HepG2 (cell line): ENCODE measurements around the gene FBXW5. TPM values are rescaled to one million over a fixed set of nuclear protein-coding genes. Genes with fewer than 3 reads are reported as not detected.

Experiments used
- ATAC-seq: fragments of 200-7000 bp; cut with Tn5 transposase; 3 replicates; pipeline ENCODE4 v1.9.1; 2020; ENCODE audit warnings: mild to moderate bottlenecking, moderate library complexity
- BruUV-seq: library from RNA; stranded (reverse); fragments of 400-500 nt; replicated peaks from 2 replicates; lab custom pipeline; 2021; lab: Mats Ljungman, UMichigan
- CTCF ChIA-PET: fragments of 300-600 bp; formaldehyde crosslinking; extraction: SDS; loops from one replicate; lab custom pipeline; 2021; ENCODE audit warnings: low total read pairs, inconsistent platforms, low intra/inter-chr PET ratio; lab: Yijun Ruan, JAX
- POLR2A ChIA-PET: fragments of 350-600 bp; sonication (Branson Sonifier 250); formaldehyde crosslinking; loops from one replicate; lab custom pipeline; 2020; ENCODE audit warnings: antibody characterized with exemption, inconsistent platforms; lab: Yijun Ruan, JAX
- DNase-seq: peaks from one replicate; pipeline ENCODE4 v3.0.0-alpha.2; 2015; ENCODE audit warnings: low spot score
- FAIRE-seq: peaks from 3 replicates; lab custom pipeline; 2011; peaks lifted over from hg19 to GRCh38; lab: Jason Lieb, UNC
- H2AFZ ChIP-seq: one replicate; pipeline ENCODE4 v1.6.1; 2011; ENCODE audit warnings: low read length, inconsistent platforms
- H3K27ac ChIP-seq: fragments of 300-600 bp; 3 replicates; pipeline ENCODE4 v1.8.0; 2011; ENCODE audit warnings: mixed run types, mild to moderate bottlenecking, mixed read lengths, low read length, inconsistent platforms; ENCODE audit not compliant: insufficient read depth; ENCODE audit errors: extremely low read length
- H3K27me3 ChIP-seq, 2 experiments: fragments of 200-600 bp in 1 of 2; 2 replicates in 1 of 2; 3 replicates in 1 of 2; pipeline versions ENCODE4 v1.6.0 to v1.8.0; 2011; ENCODE audit warnings: low read length in 2 of 2, mild to moderate bottlenecking in 2 of 2, moderate library complexity in 2 of 2, inconsistent platforms in 1 of 2; ENCODE audit not compliant: insufficient read depth in 2 of 2, control insufficient read depth in 1 of 2
- H3K36me3 ChIP-seq, 2 experiments: fragments of 200-600 bp in 1 of 2; replicated peaks in 1 of 2; 2 replicates in 1 of 2; 3 replicates in 1 of 2; pipeline versions ENCODE4 v1.5.1 to v1.8.0; 2011; ENCODE audit warnings: low read length in 2 of 2, inconsistent platforms in 1 of 2; ENCODE audit not compliant: insufficient read depth in 2 of 2, control insufficient read depth in 1 of 2
- H3K4me1 ChIP-seq: 2 replicates; pipeline ENCODE4 v1.5.1; 2012; ENCODE audit warnings: low read length, inconsistent platforms; ENCODE audit not compliant: insufficient read depth
- H3K4me2 ChIP-seq: 2 replicates; pipeline ENCODE4 v1.6.0; 2011; ENCODE audit warnings: low read depth, low read length, inconsistent platforms
- H3K4me3 ChIP-seq, 3 experiments: fragments of 200-600 bp in 1 of 3; sonication (generic), shearing (Covaris generic) in 1 of 3; replicated peaks in 1 of 3; 2 replicates each; pipeline ENCODE4 v1.5.1; 2011 to 2016; ENCODE audit warnings: low read length in 3 of 3, inconsistent platforms in 2 of 3, low read depth in 2 of 3, mild to moderate bottlenecking in 2 of 3, control low read depth in 1 of 3, mixed read lengths in 1 of 3; ENCODE audit not compliant: insufficient read depth in 1 of 3
- H3K79me2 ChIP-seq: one replicate; pipeline ENCODE4 v1.6.1; 2011; ENCODE audit warnings: low read length, inconsistent platforms; ENCODE audit not compliant: insufficient read depth
- H3K9ac ChIP-seq: 2 replicates; pipeline ENCODE4 v1.6.0; 2011; ENCODE audit warnings: mild to moderate bottlenecking, low read depth, low read length, inconsistent platforms; ENCODE audit not compliant: insufficient read depth
- H3K9me3 ChIP-seq: 2 replicates; pipeline ENCODE4 v1.5.1; 2012; ENCODE audit warnings: mild to moderate bottlenecking, low read length
- H4K20me1 ChIP-seq: 2 replicates; pipeline ENCODE4 v1.6.0; 2011; ENCODE audit warnings: inconsistent platforms, mild to moderate bottlenecking, low read length, moderate library complexity; ENCODE audit not compliant: insufficient read depth
- AGO2 ChIP-seq: fragments of 200-400 bp; formaldehyde crosslinking; optimal IDR thresholded peaks from 2 replicates; pipeline ENCODE3; 2017; ENCODE audit warnings: mild to moderate bottlenecking, low read depth, low read length, moderate library complexity
- BORCS8-MEF2B ChIP-seq: sonication (generic); formaldehyde crosslinking; IDR thresholded peaks from 2 replicates; pipeline ENCODE4 v1.8.0; 2022; ENCODE audit warnings: mild to moderate bottlenecking, missing genetic modification reagents
- FOXA3 ChIP-seq: IDR thresholded peaks from 2 replicates; pipeline ENCODE4 v1.6.1; 2016; ENCODE audit warnings: missing genetic modification reagents, missing compliant biosample characterization
- GATAD2A ChIP-seq: IDR thresholded peaks from 2 replicates; pipeline ENCODE4 v1.6.1; 2016
- HNRNPL ChIP-seq: fragments of 200-400 bp; formaldehyde crosslinking; IDR thresholded peaks from 2 replicates; pipeline ENCODE4 v1.6.1; 2017; ENCODE audit warnings: mild to moderate bottlenecking, low read depth, low read length
- HOXA3 ChIP-seq: sonication (generic); formaldehyde crosslinking; IDR thresholded peaks from 2 replicates; pipeline ENCODE4 v1.5.0; 2020; ENCODE audit warnings: missing genetic modification reagents
- MAFK ChIP-seq, 2 experiments: IDR thresholded peaks in 1 of 2; conservative IDR thresholded peaks in 1 of 2; 2 replicates each; pipeline ENCODE4 v1.6.1; 2011; ENCODE audit warnings: improper control_type of control experiment in 2 of 2, low read length in 2 of 2
- MED1 ChIP-seq: sonication (generic); formaldehyde crosslinking; IDR thresholded peaks from 2 replicates; pipeline ENCODE4 v1.4.0; 2020; ENCODE audit warnings: missing genetic modification reagents
- MLLT10 ChIP-seq: sonication (generic); formaldehyde crosslinking; IDR thresholded peaks from 2 replicates; pipeline ENCODE4 v1.4.0; 2020; ENCODE audit warnings: missing genetic modification reagents
- RBFOX2 ChIP-seq: fragments of 200-400 bp; formaldehyde crosslinking; IDR thresholded peaks from 2 replicates; pipeline ENCODE4 v1.6.1; 2017; ENCODE audit warnings: low read depth, mild to moderate bottlenecking, low read length
- SP1 ChIP-seq, 2 experiments: fragments of 450-650 bp in 1 of 2; sonication (generic) in 1 of 2; formaldehyde crosslinking in 1 of 2; IDR thresholded peaks; 2 replicates each; pipeline versions ENCODE4 v1.4.0 to v1.6.1; 2016 to 2020; ENCODE audit warnings: missing genetic modification reagents in 1 of 2
- SPEN ChIP-seq: sonication (generic); formaldehyde crosslinking; IDR thresholded peaks from 2 replicates; pipeline ENCODE4 v1.5.1; 2020; ENCODE audit warnings: low read depth, mild to moderate bottlenecking, missing genetic modification reagents
- TFE3 ChIP-seq: IDR thresholded peaks from 2 replicates; pipeline ENCODE4 v1.6.1; 2016
- THAP11 ChIP-seq: IDR thresholded peaks from 2 replicates; pipeline ENCODE4 v1.6.1; 2016; ENCODE audit warnings: missing biosample characterization, missing genetic modification reagents
- TOPORS ChIP-seq: sonication (generic); formaldehyde crosslinking; IDR thresholded peaks from 2 replicates; pipeline ENCODE4 v1.8.0; 2023; ENCODE audit warnings: mild to moderate bottlenecking, missing genetic modification reagents
- ZNF143 ChIP-seq: sonication (generic); formaldehyde crosslinking; IDR thresholded peaks from 2 replicates; pipeline ENCODE4 v1.4.0; 2020; ENCODE audit warnings: missing genetic modification reagents
- ZNF230 ChIP-seq: sonication (generic); formaldehyde crosslinking; IDR thresholded peaks from 2 replicates; pipeline ENCODE4 v1.4.0; 2020; ENCODE audit warnings: mild to moderate bottlenecking, missing genetic modification reagents
- ZNF615 ChIP-seq: sonication (generic); formaldehyde crosslinking; IDR thresholded peaks from 2 replicates; pipeline ENCODE4 v1.5.0; 2020; ENCODE audit warnings: mild to moderate bottlenecking, missing genetic modification reagents, borderline replicate concordance
- ZNF776 ChIP-seq: sonication (generic); formaldehyde crosslinking; IDR thresholded peaks from 2 replicates; pipeline ENCODE4 v1.4.0; 2020; ENCODE audit warnings: mild to moderate bottlenecking, missing genetic modification reagents
- WGBS: methylation state at CpG from one replicate; pipeline ENCODE4 v1.1.6; 2017; ENCODE audit warnings: low lambda C conversion rate; 5-methylcytosine and 5-hydroxymethylcytosine counted together
- in situ Hi-C: cut with HindIII; loops from 2 replicates; pipeline ENCODE4 v1.10.0; 2017; ENCODE audit warnings: low pct_unique_long_range_greater_than_20kb; ENCODE audit not compliant: extremely low pct_ligation_motif_present
- intact Hi-C: fragments of 100-400 bp; cut with micrococcal nuclease; formaldehyde crosslinking; loops from one replicate; pipeline ENCODE4 v1.10.0; 2022; ENCODE audit not compliant: unreplicated experiment
- polyA plus RNA-seq, 8 experiments: library from polyadenylated mRNA; depleted of rRNA in 3 of 8; stranded (reverse) in 7 of 8; unstranded in 1 of 8; fragments of >200 nt; fragmentation: Illumina TruSeq in 4 of 8; extraction: Trizol in 4 of 8; gene quantifications; 2 replicates each; pipeline versions ENCODE4 v1.2.1 to v1.2.3, GENCODE V29; 2011 to 2016; ENCODE audit warnings: low read depth in 4 of 8, missing spikeins in 1 of 8, mixed read lengths in 1 of 8; ENCODE audit not compliant: insufficient read depth in 1 of 8
- total RNA-seq, 5 experiments: library from RNA; depleted of rRNA; stranded (reverse); fragments of >200 nt; fragmentation: Illumina TruSeq; extraction: Trizol; gene quantifications; 2 replicates each; pipeline ENCODE4 v1.2.3, GENCODE V29; 2016; ENCODE audit warnings: low read depth in 1 of 5

The FBXW5 gene
- total and polyA plus RNA-seq, 2 of the 13 experiments (the other 11 are each of a cell fraction or from before 2014, with no cell fraction given) = 52.0 to 60.4 TPM

GRCh38 chr9:136941231-136942111, 3.1 kb downstream of the FBXW5 start:
- no TSS peak for BruUV-seq
- no peak for DNase-seq
- peaks cover 35% of the 10 kb centered on the region for H3K4me1 ChIP-seq

More at GRCh38 chr9:136941231-136942111, 3.1 kb downstream of the FBXW5 start:
- intact Hi-C loops (no loop called here), in situ Hi-C loops (no loop called here)
- no peak for ATAC-seq
- no peak overlapping the region for H3K4me2 ChIP-seq
- FAIRE-seq = no peak
- H3K4me3 ChIP-seq = no peak overlapping the region
- H3K9me3 ChIP-seq = no peaks in the 10 kb centered on the region
- CTCF ChIA-PET = no interaction called here
- TF ChIP-seq SPEN (no peak), TFE3 (CRISPR knock-in tag) (no peak), THAP11 (CRISPR knock-in tag) (no peak), HOXA3 (peak; percentile 7; the same call in 1 of the 2 replicates), ZNF230 (CRISPR knock-in tag) (no peak), FOXA3 (CRISPR knock-in tag) (no peak), BORCS8-MEF2B (no peak), MED1 (CRISPR knock-in tag) (no peak), MAFK (conservative IDR thresholded peaks at IDR 0.05 in 1 of 2, IDR thresholded peaks at IDR 0.05 in 1 of 2; ENCODE audit: low read length in 2 of 2) (no peak), SP1 (IDR thresholded peaks at IDR 0.05) (no peak), SP1 (CRISPR knock-in tag; IDR thresholded peaks at IDR 0.05) (no peak), TOPORS (no peak), HNRNPL (0 out of 2 replicates have a peak, but pooled peaks have one; percentile 24), ZNF615 (no peak), MLLT10 (CRISPR knock-in tag) (no peak), ZNF143 (CRISPR knock-in tag) (no peak), AGO2 (peak; percentile 81), GATAD2A (no peak), RBFOX2 (peak; percentile 68), ZNF776 (CRISPR knock-in tag) (0 out of 2 replicates have a peak, but pooled peaks have one; percentile 18)
- TF ChIP-seq, all 625 proteins: peak for 5
- H3K36me3 ChIP-seq = peaks cover 8 to 36% of the 10 kb centered on the region in 2 experiments
- no peak overlapping the region for H3K9ac ChIP-seq
- H4K20me1 ChIP-seq = no peaks in the 10 kb centered on the region
- H3K27ac ChIP-seq = no peak overlapping the region
- 96% methylated on average over 19 of the region's 55 CpGs for WGBS
- no peaks in the 10 kb centered on the region for H3K27me3 ChIP-seq
- peaks cover 10% of the 10 kb centered on the region for H3K79me2 ChIP-seq
- POLR2A ChIA-PET = no interaction called here
- no peak overlapping the region for H2AFZ ChIP-seq
